ENCODE data around the gene SLC25A21.
"Not testable (repeated sequence)": the region's sequence is repeated elsewhere in the genome, so short reads cannot be mapped to it uniquely, and the experiment has no call there.

The SLC25A21 gene

GRCh38 chr14:36928432-36928831 lies 244.0 kb downstream of the SLC25A21 start:
- H3K9ac ChIP-seq (ENCODE audit: low read length), result no peak overlapping the region
- no peaks in the 10 kb centered on the region for H3K9me3 ChIP-seq (ENCODE audit: low read length)
- no peak overlapping the region for H3K27ac ChIP-seq (ENCODE audit: low read depth, low read length)
- no peak overlapping the region for H3K4me3 ChIP-seq (ENCODE audit: low read depth in 1 of 2, low read length in 2 of 2)
- no peaks in the 10 kb centered on the region for H3K36me3 ChIP-seq (ENCODE audit: insufficient read depth, low read length)
- no peaks in the 10 kb centered on the region for H3K27me3 ChIP-seq (ENCODE audit: control insufficient read depth in 1 of 2, insufficient read depth in 2 of 2, low read length in 2 of 2)
- H3K4me1 ChIP-seq (ENCODE audit: insufficient read depth, low read length), result no peaks in the 10 kb centered on the region

- no peak overlapping the region for H3K9ac ChIP-seq (ENCODE audit: low read length)
- H3K4me1 ChIP-seq (ENCODE audit: insufficient read depth, low read length), result no peaks in the 10 kb centered on the region
- no peak overlapping the region for H3K4me3 ChIP-seq (ENCODE audit: low read depth in 1 of 2, low read length in 2 of 2)
- H3K27me3 ChIP-seq (ENCODE audit: control insufficient read depth in 1 of 2, insufficient read depth in 2 of 2, low read length in 2 of 2), result no peaks in the 10 kb centered on the region
- H3K9me3 ChIP-seq (ENCODE audit: low read length), result no peaks in the 10 kb centered on the region
- H3K27ac ChIP-seq (ENCODE audit: low read depth, low read length), result no peak overlapping the region
- no peaks in the 10 kb centered on the region for H3K36me3 ChIP-seq (ENCODE audit: insufficient read depth, low read length)
Observed at GRCh38 chr14:36925094-36925493, 247.3 kb downstream of the SLC25A21 start.

- Histone ChIP-seq H3K27me3 (ENCODE audit: control insufficient read depth in 1 of 2, insufficient read depth in 2 of 2, low read length in 2 of 2) (no peaks in the 10 kb centered on the region), H3K36me3 (ENCODE audit: insufficient read depth, low read length) (no peaks in the 10 kb centered on the region), H3K4me1 (ENCODE audit: insufficient read depth, low read length) (no peaks in the 10 kb centered on the region), H3K9me3 (ENCODE audit: low read length) (no peaks in the 10 kb centered on the region), H3K27ac (ENCODE audit: low read depth, low read length) (no peak overlapping the region), H3K4me3 (ENCODE audit: low read depth in 1 of 2, low read length in 2 of 2) (no peak overlapping the region), H3K9ac (ENCODE audit: low read length) (no peak overlapping the region)
Observed at GRCh38 chr14:36916668-36917067, 255.7 kb downstream of the SLC25A21 start.

GRCh38 chr14:36915081-36915480 lies 257.3 kb downstream of the SLC25A21 start:
- H3K36me3 ChIP-seq (ENCODE audit: insufficient read depth, low read length), result no peaks in the 10 kb centered on the region
- H3K4me1 ChIP-seq (ENCODE audit: insufficient read depth, low read length), result no peaks in the 10 kb centered on the region
- no peak overlapping the region for H3K4me3 ChIP-seq (ENCODE audit: low read depth in 1 of 2, low read length in 2 of 2)
- H3K27ac ChIP-seq (ENCODE audit: low read depth, low read length), result no peak overlapping the region
- no peaks in the 10 kb centered on the region for H3K27me3 ChIP-seq (ENCODE audit: control insufficient read depth in 1 of 2, insufficient read depth in 2 of 2, low read length in 2 of 2)
- no peak overlapping the region for H3K9ac ChIP-seq (ENCODE audit: low read length)
- no peaks in the 10 kb centered on the region for H3K9me3 ChIP-seq (ENCODE audit: low read length)

- Histone ChIP-seq H3K27me3 (ENCODE audit: control insufficient read depth in 1 of 2, insufficient read depth in 2 of 2, low read length in 2 of 2) (no peaks in the 10 kb centered on the region), H3K4me3 (ENCODE audit: low read depth in 1 of 2, low read length in 2 of 2) (no peak overlapping the region), H3K27ac (ENCODE audit: low read depth, low read length) (no peak overlapping the region), H3K9ac (ENCODE audit: low read length) (no peak overlapping the region), H3K4me1 (ENCODE audit: insufficient read depth, low read length) (no peaks in the 10 kb centered on the region), H3K9me3 (ENCODE audit: low read length) (no peaks in the 10 kb centered on the region), H3K36me3 (ENCODE audit: insufficient read depth, low read length) (no peaks in the 10 kb centered on the region)
Observed at GRCh38 chr14:36910578-36910977, 261.8 kb downstream of the SLC25A21 start.

- no peaks in the 10 kb centered on the region for H3K9me3 ChIP-seq (ENCODE audit: low read length)
- no peak overlapping the region for H3K27ac ChIP-seq (ENCODE audit: low read depth, low read length)
- H3K4me1 ChIP-seq (ENCODE audit: insufficient read depth, low read length), result no peaks in the 10 kb centered on the region
- no peaks in the 10 kb centered on the region for H3K27me3 ChIP-seq (ENCODE audit: control insufficient read depth in 1 of 2, insufficient read depth in 2 of 2, low read length in 2 of 2)
- no peaks in the 10 kb centered on the region for H3K36me3 ChIP-seq (ENCODE audit: insufficient read depth, low read length)
- no peak overlapping the region for H3K9ac ChIP-seq (ENCODE audit: low read length)
- H3K4me3 ChIP-seq (ENCODE audit: low read depth in 1 of 2, low read length in 2 of 2), result no peak overlapping the region
Observed at GRCh38 chr14:36905272-36905888, 267.0 kb downstream of the SLC25A21 start.

GRCh38 chr14:36901861-36902260 lies 270.5 kb downstream of the SLC25A21 start:
- H3K27ac ChIP-seq (ENCODE audit: low read depth, low read length), result no peak overlapping the region
- H3K9ac ChIP-seq (ENCODE audit: low read length), result no peak overlapping the region
- H3K9me3 ChIP-seq (ENCODE audit: low read length), result no peaks in the 10 kb centered on the region
- H3K27me3 ChIP-seq (ENCODE audit: control insufficient read depth in 1 of 2, insufficient read depth in 2 of 2, low read length in 2 of 2), result no peaks in the 10 kb centered on the region
- H3K4me1 ChIP-seq (ENCODE audit: insufficient read depth, low read length), result no peaks in the 10 kb centered on the region
- no peak overlapping the region for H3K4me3 ChIP-seq (ENCODE audit: low read depth in 1 of 2, low read length in 2 of 2)
- H3K36me3 ChIP-seq (ENCODE audit: insufficient read depth, low read length), result no peaks in the 10 kb centered on the region

- H3K4me3 ChIP-seq (ENCODE audit: low read depth in 1 of 2, low read length in 2 of 2), result no peak overlapping the region
- no peak overlapping the region for H3K9ac ChIP-seq (ENCODE audit: low read length)
- H3K27ac ChIP-seq (ENCODE audit: low read depth, low read length), result no peak overlapping the region
- H3K36me3 ChIP-seq (ENCODE audit: insufficient read depth, low read length), result no peaks in the 10 kb centered on the region
- no peaks in the 10 kb centered on the region for H3K9me3 ChIP-seq (ENCODE audit: low read length)
- H3K4me1 ChIP-seq (ENCODE audit: insufficient read depth, low read length), result no peaks in the 10 kb centered on the region
- no peaks in the 10 kb centered on the region for H3K27me3 ChIP-seq (ENCODE audit: control insufficient read depth in 1 of 2, insufficient read depth in 2 of 2, low read length in 2 of 2)
Observed at GRCh38 chr14:36900846-36901245, 271.6 kb downstream of the SLC25A21 start.

GRCh38 chr14:36896300-36896699 lies 276.1 kb downstream of the SLC25A21 start:
- not testable (repeated sequence) for H3K9me3 ChIP-seq (ENCODE audit: low read length); H3K9ac ChIP-seq (ENCODE audit: low read length); H3K27ac ChIP-seq (ENCODE audit: low read depth, low read length); H3K4me1 ChIP-seq (ENCODE audit: insufficient read depth, low read length); H3K4me3 ChIP-seq (ENCODE audit: low read depth in 1 of 2, low read length in 2 of 2); H3K27me3 ChIP-seq (ENCODE audit: control insufficient read depth in 1 of 2, insufficient read depth in 2 of 2, low read length in 2 of 2); H3K36me3 ChIP-seq (ENCODE audit: insufficient read depth, low read length)

- Histone ChIP-seq H3K4me3 (ENCODE audit: low read depth in 1 of 2, low read length in 2 of 2) (no peak overlapping the region), H3K36me3 (ENCODE audit: insufficient read depth, low read length) (no peaks in the 10 kb centered on the region), H3K27me3 (ENCODE audit: control insufficient read depth in 1 of 2, insufficient read depth in 2 of 2, low read length in 2 of 2) (no peaks in the 10 kb centered on the region), H3K9me3 (ENCODE audit: low read length) (no peaks in the 10 kb centered on the region), H3K4me1 (ENCODE audit: insufficient read depth, low read length) (no peaks in the 10 kb centered on the region), H3K27ac (ENCODE audit: low read depth, low read length) (no peak overlapping the region), H3K9ac (ENCODE audit: low read length) (no peak overlapping the region)
Observed at GRCh38 chr14:36884049-36884448, 288.4 kb downstream of the SLC25A21 start.

- H3K27me3 ChIP-seq (ENCODE audit: control insufficient read depth in 1 of 2, insufficient read depth in 2 of 2, low read length in 2 of 2), result no peaks in the 10 kb centered on the region
- no peak overlapping the region for H3K4me3 ChIP-seq (ENCODE audit: low read depth in 1 of 2, low read length in 2 of 2)
- no peak overlapping the region for H3K9ac ChIP-seq (ENCODE audit: low read length)
- no peaks in the 10 kb centered on the region for H3K9me3 ChIP-seq (ENCODE audit: low read length)
- no peak overlapping the region for H3K27ac ChIP-seq (ENCODE audit: low read depth, low read length)
- H3K4me1 ChIP-seq (ENCODE audit: insufficient read depth, low read length), result no peaks in the 10 kb centered on the region
- no peaks in the 10 kb centered on the region for H3K36me3 ChIP-seq (ENCODE audit: insufficient read depth, low read length)
Observed at GRCh38 chr14:36880276-36880675, 292.1 kb downstream of the SLC25A21 start.

- Histone ChIP-seq H3K9ac (ENCODE audit: low read length) (no peak overlapping the region), H3K4me3 (ENCODE audit: low read depth in 1 of 2, low read length in 2 of 2) (no peak overlapping the region), H3K4me1 (ENCODE audit: insufficient read depth, low read length) (no peaks in the 10 kb centered on the region), H3K36me3 (ENCODE audit: insufficient read depth, low read length) (no peaks in the 10 kb centered on the region), H3K27ac (ENCODE audit: low read depth, low read length) (no peak overlapping the region), H3K9me3 (ENCODE audit: low read length) (no peaks in the 10 kb centered on the region), H3K27me3 (ENCODE audit: control insufficient read depth in 1 of 2, insufficient read depth in 2 of 2, low read length in 2 of 2) (no peaks in the 10 kb centered on the region)
Observed at GRCh38 chr14:36879558-36879957, 292.8 kb downstream of the SLC25A21 start.
